ENCODE results near the gene ESYT1. TPM values are rescaled to one million over a fixed set of nuclear protein-coding genes. Genes with fewer than 3 reads are reported as not detected.

ESYT1 gene
- total and polyA plus RNA-seq, 4 experiments from 2014 or later, result 249 to 690 (median 326) TPM

DNA sequence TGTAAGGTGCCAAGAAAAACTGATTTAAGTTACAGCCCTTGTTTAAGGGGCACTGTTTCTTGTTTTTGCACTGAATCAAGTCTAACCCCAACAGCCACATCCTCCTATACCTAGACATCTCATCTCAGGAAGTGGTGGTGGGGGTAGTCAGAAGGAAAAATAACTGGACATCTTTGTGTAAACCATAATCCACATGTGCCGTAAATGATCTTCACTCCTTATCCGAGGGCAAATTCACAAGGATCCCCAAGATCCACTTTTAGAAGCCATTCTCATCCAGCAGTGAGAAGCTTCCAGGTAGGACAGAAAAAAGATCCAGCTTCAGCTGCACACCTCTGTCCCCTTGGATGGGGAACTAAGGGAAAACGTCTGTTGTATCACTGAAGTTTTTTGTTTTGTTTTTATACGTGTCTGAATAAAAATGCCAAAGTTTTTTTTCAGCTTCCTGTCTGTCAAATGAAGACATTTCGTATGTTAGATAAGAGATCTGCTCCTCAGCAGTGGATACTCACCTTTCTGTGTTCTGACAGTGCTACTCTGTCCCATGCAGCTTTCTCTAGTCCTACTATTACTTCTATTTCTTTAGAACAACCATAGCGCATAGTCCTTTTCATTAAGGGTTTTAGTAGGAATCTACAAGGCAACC is 24.9 kb upstream of the ESYT1 start:
- intact Hi-C loops (cut with micrococcal nuclease), result loop anchor here (5.0 kb wide), 4 partner anchors 96 to 366 kb away; partner anchors contain the start of genes ORMDL2, PYM1 and SARNP

DNA sequence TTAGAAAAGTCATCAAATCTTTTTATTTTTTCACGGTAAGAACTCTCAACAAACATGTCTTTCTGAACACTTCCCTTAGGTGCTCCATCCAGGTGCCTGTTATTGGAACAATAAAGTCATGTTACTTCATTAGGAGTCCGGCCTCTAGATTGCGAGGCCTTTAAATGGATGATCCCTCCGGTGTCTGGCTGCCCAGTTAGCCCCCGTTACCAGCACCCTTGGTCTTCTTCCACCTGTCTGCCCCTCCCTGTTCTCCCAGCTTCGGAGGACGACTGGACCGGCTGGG is 24.3 kb upstream of the ESYT1 start:
- peak overlapping the region; percentile 89 to 99 (median 96) for H3K4me3 Mint-ChIP-seq
- H3K27ac Mint-ChIP-seq, result peak overlapping the region; percentile 97 to 100 (median 98)
- peak overlapping the region; percentile 4 to 90 for H3K4me3 ChIP-seq (ENCODE audit: low read length in 2 of 2)
- ChIA-PET POLR2A (ENCODE audit: partially characterized antibody) (interaction anchor here (0.6 to 10.8 kb wide), 47 partner anchors 8 to 584 kb away, joined by 3 to 324 read pairs (median 7); partner anchors contain the start of genes ATP5F1B, BLOC1S1, CNPY2 and COQ10A), CTCF (ENCODE audit: partially characterized antibody) (interaction anchor here (0.9 to 7.9 kb wide), 16 partner anchors 9 to 163 kb away, joined by 3 to 68 read pairs (median 7); partner anchors contain the start of genes ERBB3, ESYT1, RAB5B and RNF41)
- H3K4me1 ChIP-seq (ENCODE audit: insufficient read depth, low read length), result peaks cover 49% of the 10 kb centered on the region
- peaks cover 34 to 62% (median 47%) of the 10 kb centered on the region in 4 donors for H3K4me1 Mint-ChIP-seq
- no peaks in the 10 kb centered on the region for H3K9me3 Mint-ChIP-seq
- peaks cover 24 to 39% of the 10 kb centered on the region in 2 donors for H3K36me3 Mint-ChIP-seq
- H3K9me3 ChIP-seq (ENCODE audit: control insufficient read depth in 1 of 2, low read length in 2 of 2), result no peaks in the 10 kb centered on the region
- intact Hi-C loops (cut with micrococcal nuclease), result loop anchor here (1.0 to 5.0 kb wide), 11 partner anchors 13 to 366 kb away; partner anchors contain the start of genes MYL6B, ORMDL2, PYM1 and RPL41
- peak overlapping the region; percentile 82 for H3K27ac ChIP-seq (ENCODE audit: low read depth, low read length)
- H3K27me3 ChIP-seq (ENCODE audit: insufficient read depth, low read length), result no peaks in the 10 kb centered on the region
- H3K27me3 Mint-ChIP-seq, result no peaks in the 10 kb centered on the region
- DNase-seq, result no peak
- H3K36me3 ChIP-seq (ENCODE audit: insufficient read depth, low read length), result peaks cover 21% of the 10 kb centered on the region

More for the DNA sequence above, 24.9 kb upstream of the ESYT1 start:
- Mint-ChIP-seq H3K36me3 (peaks cover 18 to 33% of the 10 kb centered on the region in 2 donors), H3K9me3 (no peaks in the 10 kb centered on the region), H3K4me3 (peak overlapping the region; percentile 89 to 99 (median 96)), H3K27ac (peak overlapping the region; percentile 97 to 100 (median 98)), H3K4me1 (peaks cover 34 to 62% (median 47%) of the 10 kb centered on the region in 4 donors), H3K27me3 (no peaks in the 10 kb centered on the region)
- CTCF ChIA-PET (ENCODE audit: partially characterized antibody), result interaction anchor here (1.0 to 7.9 kb wide), 9 partner anchors 12 to 129 kb away, joined by 3 to 68 read pairs (median 10); partner anchors contain the start of genes ERBB3, RAB5B, RPL41 and SMARCC2
- Histone ChIP-seq H3K9me3 (ENCODE audit: control insufficient read depth in 1 of 2, low read length in 2 of 2) (no peaks in the 10 kb centered on the region), H3K27me3 (ENCODE audit: insufficient read depth, low read length) (no peaks in the 10 kb centered on the region), H3K36me3 (ENCODE audit: insufficient read depth, low read length) (peaks cover 15% of the 10 kb centered on the region), H3K4me3 (ENCODE audit: low read length in 2 of 2) (peak overlapping the region; percentile 62 to 90), H3K27ac (ENCODE audit: low read depth, low read length) (peak overlapping the region; percentile 82), H3K4me1 (ENCODE audit: insufficient read depth, low read length) (peaks cover 49% of the 10 kb centered on the region)
- DNase-seq, result peak; percentile 44 to 58 (median 53)
- POLR2A ChIA-PET (ENCODE audit: partially characterized antibody), result interaction anchor here (0.6 to 10.8 kb wide), 34 partner anchors 8 to 584 kb away, joined by 3 to 324 read pairs (median 8); partner anchors contain the start of genes BLOC1S1, CNPY2, COQ10A and DNAJC14

DNA sequence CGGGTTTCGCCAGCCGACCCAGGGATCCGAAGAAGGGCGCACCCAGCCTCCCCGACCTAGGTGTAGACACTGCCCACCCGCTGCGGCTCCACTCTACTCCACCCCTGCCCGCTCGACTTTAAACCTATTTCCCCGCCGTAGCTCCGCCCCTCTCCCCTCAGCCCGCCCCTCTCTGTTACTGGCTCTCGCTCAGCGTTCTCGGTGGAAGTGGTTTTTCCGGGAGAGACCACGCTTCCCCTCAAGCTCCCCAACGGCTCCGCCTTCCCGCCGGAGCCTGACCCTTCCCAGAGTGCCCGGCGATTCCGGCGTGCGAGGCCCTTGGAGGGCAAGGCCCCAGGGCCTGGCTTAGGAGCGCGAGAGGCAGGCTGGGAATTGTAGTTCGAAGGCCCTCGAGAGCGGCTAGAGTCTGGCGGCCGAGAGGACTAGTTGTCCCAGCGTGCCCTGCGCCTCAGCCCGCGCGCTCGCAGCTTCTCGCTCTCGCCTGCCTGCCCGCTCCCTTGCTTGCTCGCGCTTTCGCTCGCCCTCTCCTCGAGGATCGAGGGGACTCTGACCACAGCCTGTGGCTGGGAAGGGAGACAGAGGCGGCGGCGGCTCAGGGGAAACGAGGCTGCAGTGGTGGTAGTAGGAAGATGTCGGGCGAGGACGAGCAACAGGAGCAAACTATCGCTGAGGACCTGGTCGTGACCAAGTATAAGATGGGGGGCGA is 23.8 kb upstream of the ESYT1 start, which contains the start of gene PA2G4:
Gene PA2G4, plus strand, starts transcription at position 451 of the 706 bp plus-strand sequence. Its CDS starts 179 bp downstream, at position 630.
- no peaks in the 10 kb centered on the region for H3K27me3 ChIP-seq (ENCODE audit: insufficient read depth, low read length)
- peak; percentile 95 to 97 (median 96) for DNase-seq
- H3K9me3 ChIP-seq (ENCODE audit: control insufficient read depth in 1 of 2, low read length in 2 of 2), result no peaks in the 10 kb centered on the region
- peak within 1 kb of the TSS; percentile 62 to 90 for H3K4me3 ChIP-seq (ENCODE audit: low read length in 2 of 2)
- no peaks in the 10 kb centered on the region for H3K9me3 Mint-ChIP-seq
- peaks cover 25% of the 10 kb centered on the region for H3K36me3 ChIP-seq (ENCODE audit: insufficient read depth, low read length)
- peaks cover 49% of the 10 kb centered on the region for H3K4me1 ChIP-seq (ENCODE audit: insufficient read depth, low read length)
- peaks cover 28 to 39% of the 10 kb centered on the region in 2 donors for H3K36me3 Mint-ChIP-seq
- CTCF ChIA-PET (ENCODE audit: partially characterized antibody), result interaction anchor here (0.9 to 7.9 kb wide), 16 partner anchors 9 to 164 kb away, joined by 3 to 68 read pairs (median 7); partner anchors contain the start of genes ERBB3, ESYT1, RAB5B and RNF41
- H3K4me3 Mint-ChIP-seq, result peak within 1 kb of the TSS; percentile 89 to 99 (median 96)
- no peaks in the 10 kb centered on the region for H3K27me3 Mint-ChIP-seq
- POLR2A ChIA-PET (ENCODE audit: partially characterized antibody), result interaction anchor here (0.6 to 10.8 kb wide), 44 partner anchors 9 to 583 kb away, joined by 3 to 324 read pairs (median 8); partner anchors contain the start of genes ATP5F1B, BLOC1S1, CNPY2 and COQ10A
- H3K27ac ChIP-seq (ENCODE audit: low read depth, low read length), result peak within 1 kb of the TSS; percentile 82
- intact Hi-C loops (cut with micrococcal nuclease), result loop anchor here (1.0 to 5.0 kb wide), 11 partner anchors 12 to 367 kb away; partner anchors contain the start of genes MYL6B, ORMDL2, PYM1 and RPL41
- peaks cover 34 to 62% (median 47%) of the 10 kb centered on the region in 4 donors for H3K4me1 Mint-ChIP-seq
- H3K27ac Mint-ChIP-seq, result peak within 1 kb of the TSS; percentile 97 to 100 (median 98)

DNA sequence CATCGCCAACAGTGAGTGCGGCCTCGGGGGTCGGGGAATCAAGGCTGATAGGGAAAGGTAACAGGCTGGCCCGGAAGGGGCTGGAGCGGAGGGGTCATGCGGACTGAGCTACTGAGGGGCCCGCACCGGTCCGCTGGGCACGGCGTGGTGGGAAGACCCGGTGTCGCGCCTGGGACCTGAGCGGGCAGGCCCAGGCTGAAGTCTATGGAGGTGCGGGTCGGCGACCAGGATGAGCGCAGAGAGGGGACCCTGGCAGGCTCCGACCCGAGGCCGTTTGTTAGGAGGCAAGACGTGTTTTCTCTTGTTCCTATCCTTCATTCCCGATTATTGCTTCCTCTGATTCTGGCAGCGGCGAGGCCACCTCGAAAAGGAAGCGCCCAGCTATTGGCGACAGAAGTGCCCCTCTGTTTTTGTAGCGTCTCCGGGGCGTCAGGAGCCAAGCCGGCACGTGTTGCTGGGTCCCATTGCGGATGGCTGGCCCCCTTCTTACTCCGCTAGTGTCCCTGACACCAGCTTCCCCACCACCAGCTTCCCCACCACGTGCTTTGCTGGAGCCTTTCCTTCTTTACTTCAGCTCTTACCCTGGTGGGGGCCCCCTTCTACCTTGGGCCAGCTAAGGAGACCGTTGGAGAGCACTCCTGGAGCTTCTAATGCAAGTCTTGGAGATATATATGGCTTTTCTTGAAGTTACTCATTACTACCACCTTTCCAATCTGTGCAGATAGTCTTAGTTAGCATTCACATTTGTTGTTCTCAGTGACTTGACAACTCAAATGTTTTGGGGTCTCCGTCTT is 23.1 kb upstream of the ESYT1 start:
- peaks cover 34 to 62% (median 47%) of the 10 kb centered on the region in 4 donors for H3K4me1 Mint-ChIP-seq
- H3K36me3 Mint-ChIP-seq, result peaks cover 33 to 45% of the 10 kb centered on the region in 2 donors
- ChIA-PET POLR2A (ENCODE audit: partially characterized antibody) (interaction anchor here (0.5 to 10.8 kb wide), 36 partner anchors 8 to 582 kb away, joined by 3 to 324 read pairs (median 8); partner anchors contain the start of genes ATP5F1B, CNPY2, COQ10A and ERBB3), CTCF (ENCODE audit: partially characterized antibody) (interaction anchor here (0.8 to 7.9 kb wide), 12 partner anchors 10 to 367 kb away, joined by 3 to 68 read pairs (median 7); partner anchors contain the start of genes ERBB3, ESYT1, RNF41 and RPL41)
- no peak for DNase-seq
- intact Hi-C loops (cut with micrococcal nuclease), result loop anchor here (1.0 to 5.0 kb wide), 11 partner anchors 11 to 368 kb away; partner anchors contain the start of genes MYL6B, ORMDL2, PYM1 and RPL41
- H3K36me3 ChIP-seq (ENCODE audit: insufficient read depth, low read length), result peaks cover 33% of the 10 kb centered on the region
- H3K27me3 Mint-ChIP-seq, result no peaks in the 10 kb centered on the region
- no peaks in the 10 kb centered on the region for H3K27me3 ChIP-seq (ENCODE audit: insufficient read depth, low read length)
- no peaks in the 10 kb centered on the region for H3K9me3 Mint-ChIP-seq
- peak overlapping the region; percentile 25 to 90 for H3K4me3 ChIP-seq (ENCODE audit: low read length in 2 of 2)
- peaks cover 49% of the 10 kb centered on the region for H3K4me1 ChIP-seq (ENCODE audit: insufficient read depth, low read length)
- no peaks in the 10 kb centered on the region for H3K9me3 ChIP-seq (ENCODE audit: control insufficient read depth in 1 of 2, low read length in 2 of 2)
- peak overlapping the region; percentile 89 to 99 (median 96) for H3K4me3 Mint-ChIP-seq
- H3K27ac ChIP-seq (ENCODE audit: low read depth, low read length), result peak overlapping the region; percentile 82
- H3K27ac Mint-ChIP-seq, result peak overlapping the region; percentile 97 to 100 (median 98)

DNA sequence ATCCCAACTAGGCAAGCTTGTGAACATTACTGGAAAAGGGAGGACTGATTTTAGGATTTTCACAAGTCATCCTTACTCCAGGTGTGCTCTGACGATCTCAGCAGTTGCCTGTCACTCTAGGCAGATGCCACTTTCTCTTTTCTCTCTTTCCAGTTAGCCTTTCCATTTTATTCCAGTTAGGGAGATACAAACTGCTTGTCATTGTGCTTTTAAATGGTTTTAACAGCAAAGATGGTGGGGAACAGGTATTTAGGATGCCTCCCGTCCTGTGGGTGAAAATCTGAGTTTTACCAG is 22.5 kb upstream of the ESYT1 start:
- Mint-ChIP-seq H3K4me1 (peaks cover 33 to 62% (median 47%) of the 10 kb centered on the region in 4 donors), H3K27ac (peak overlapping the region; percentile 78 to 99 (median 98)), H3K4me3 (peak overlapping the region; percentile 89 to 99 (median 96)), H3K27me3 (no peaks in the 10 kb centered on the region), H3K36me3 (peaks cover 38 to 49% of the 10 kb centered on the region in 2 donors), H3K9me3 (no peaks in the 10 kb centered on the region)
- H3K27ac ChIP-seq (ENCODE audit: low read depth, low read length), result peak overlapping the region; percentile 82
- peaks cover 49% of the 10 kb centered on the region for H3K4me1 ChIP-seq (ENCODE audit: insufficient read depth, low read length)
- peaks cover 38% of the 10 kb centered on the region for H3K36me3 ChIP-seq (ENCODE audit: insufficient read depth, low read length)
- ChIA-PET CTCF (ENCODE audit: partially characterized antibody) (interaction anchor here (0.8 to 7.9 kb wide), 7 partner anchors 13 to 368 kb away, joined by 3 to 68 read pairs (median 11); partner anchors contain the start of genes ERBB3, RNF41, RPL41 and SMARCC2), POLR2A (ENCODE audit: partially characterized antibody) (interaction anchor here (0.5 to 10.8 kb wide), 12 partner anchors 8 to 132 kb away, joined by 3 to 324 read pairs (median 17); partner anchors contain the start of genes ERBB3, ESYT1, MYL6 and RAB5B)
- intact Hi-C loops (cut with micrococcal nuclease), result no loop called here
- no peaks in the 10 kb centered on the region for H3K9me3 ChIP-seq (ENCODE audit: control insufficient read depth in 1 of 2, low read length in 2 of 2)
- no peak for DNase-seq
- H3K4me3 ChIP-seq (ENCODE audit: low read length in 2 of 2), result peak overlapping the region; percentile 25 to 90
- no peaks in the 10 kb centered on the region for H3K27me3 ChIP-seq (ENCODE audit: insufficient read depth, low read length)

DNA sequence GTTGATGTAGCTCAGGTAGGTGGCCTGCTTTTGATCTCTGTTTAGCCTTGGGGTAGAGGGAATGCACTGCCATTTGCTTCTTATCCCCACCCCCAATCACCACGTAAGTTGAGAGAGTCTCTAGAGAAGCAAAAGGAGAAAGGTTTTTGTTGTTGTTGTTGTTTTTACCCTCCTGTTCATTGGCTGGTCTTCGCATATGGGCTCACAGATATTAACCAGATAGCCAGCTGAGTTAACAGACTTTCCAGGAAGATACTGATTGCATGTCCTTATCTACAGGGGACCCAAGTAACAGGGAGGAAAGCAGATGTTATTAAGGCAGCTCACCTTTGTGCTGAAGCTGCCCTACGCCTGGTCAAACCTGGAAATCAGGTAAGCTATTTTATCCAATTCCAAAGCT is 20.8 kb upstream of the ESYT1 start:
- CTCF ChIA-PET (ENCODE audit: partially characterized antibody), result interaction anchor here (0.7 to 7.9 kb wide), 6 partner anchors 10 to 369 kb away, joined by 3 to 68 read pairs (median 3); partner anchors contain the start of genes RPL41 and ZC3H10
- Histone ChIP-seq H3K4me1 (ENCODE audit: insufficient read depth, low read length) (peaks cover 39% of the 10 kb centered on the region), H3K4me3 (ENCODE audit: low read length in 2 of 2) (no peak overlapping the region), H3K9me3 (ENCODE audit: control insufficient read depth in 1 of 2, low read length in 2 of 2) (no peaks in the 10 kb centered on the region), H3K27ac (ENCODE audit: low read depth, low read length) (no peak overlapping the region), H3K36me3 (ENCODE audit: insufficient read depth, low read length) (peaks cover 53% of the 10 kb centered on the region), H3K27me3 (ENCODE audit: insufficient read depth, low read length) (no peaks in the 10 kb centered on the region)
- Mint-ChIP-seq H3K4me3 (peak overlapping the region in 1 of 8 donors; percentile 44), H3K9me3 (no peaks in the 10 kb centered on the region), H3K36me3 (peaks cover 50 to 64% of the 10 kb centered on the region in 2 donors), H3K4me1 (peaks cover 25 to 49% (median 38%) of the 10 kb centered on the region in 4 donors), H3K27me3 (no peaks in the 10 kb centered on the region), H3K27ac (peak overlapping the region in 5 of 7 donors; percentile 17 to 87 (median 48))
- no peak for DNase-seq
- intact Hi-C loops (cut with micrococcal nuclease), result no loop called here
- POLR2A ChIA-PET (ENCODE audit: partially characterized antibody), result interaction anchor here (0.6 to 10.8 kb wide), 3 partner anchors 10 to 352 kb away, joined by 3 to 324 read pairs (median 3); partner anchors contain the start of genes RPL41 and ZC3H10
